LHCN-M2 (cell line): Measurements from ENCODE around the gene NSRP1. TPM values are rescaled to one million over a fixed set of nuclear protein-coding genes. Genes with fewer than 3 reads are reported as not detected.
"Not testable (repeated sequence)": the region's sequence is repeated elsewhere in the genome, so short reads cannot be mapped to it uniquely, and the experiment has no call there.

ENCODE experiments used
- DNase-seq: peaks from one replicate; pipeline ENCODE4 v3.0.0-alpha.2; 2012; ENCODE audit warnings: low read depth
- total RNA-seq: library from RNA; depleted of rRNA; stranded (reverse); fragments of >200 nt; gene quantifications from 2 replicates; pipeline ENCODE4 v1.2.3, GENCODE V29; 2014

The NSRP1 gene
- total RNA-seq, 1 experiment from 2014 or later: 16.1 TPM

DNA sequence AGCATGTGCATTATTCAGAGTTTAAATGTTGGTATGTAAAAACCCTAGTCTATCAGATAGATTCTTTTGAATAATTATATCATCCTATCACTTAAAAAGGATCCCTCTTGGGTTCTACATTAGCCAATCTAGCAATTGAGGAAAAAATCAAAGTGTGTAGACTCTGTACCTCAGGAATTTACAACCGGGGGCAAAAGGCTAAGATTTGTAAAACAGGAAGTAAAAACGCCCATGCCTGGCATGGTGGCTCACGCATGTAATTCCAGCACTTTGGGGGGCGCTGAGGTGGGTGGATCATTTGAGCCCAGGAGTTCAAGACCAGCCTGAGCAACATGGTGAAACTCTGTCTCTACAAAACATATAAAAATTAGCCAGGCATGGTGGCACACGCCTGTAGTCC is 60.2 kb downstream of the NSRP1 start:
- no peak for DNase-seq

DNA sequence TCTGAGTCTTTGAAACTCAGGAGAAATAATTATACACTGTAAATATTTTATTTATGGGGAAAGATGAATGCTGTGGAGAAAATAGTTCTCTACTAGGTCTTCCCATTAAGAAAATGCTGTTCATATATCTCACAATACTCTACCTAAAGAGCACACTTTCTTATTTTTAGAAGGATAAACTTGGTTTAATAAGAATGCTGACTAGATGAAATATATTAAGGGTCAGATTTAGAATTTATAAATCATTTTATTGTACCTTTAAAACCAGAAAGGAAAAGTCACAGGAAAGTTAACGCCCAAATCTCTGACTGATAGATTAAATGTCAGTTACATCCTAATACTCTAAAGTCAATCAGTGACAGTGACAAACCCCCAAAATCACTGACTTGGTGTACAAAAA is 70.1 kb downstream of the NSRP1 start:
- no peak for DNase-seq

- DNase-seq: no peak
Measured at GRCh38 chr17:30187573-30187972, 71.0 kb downstream of the NSRP1 start.

DNA sequence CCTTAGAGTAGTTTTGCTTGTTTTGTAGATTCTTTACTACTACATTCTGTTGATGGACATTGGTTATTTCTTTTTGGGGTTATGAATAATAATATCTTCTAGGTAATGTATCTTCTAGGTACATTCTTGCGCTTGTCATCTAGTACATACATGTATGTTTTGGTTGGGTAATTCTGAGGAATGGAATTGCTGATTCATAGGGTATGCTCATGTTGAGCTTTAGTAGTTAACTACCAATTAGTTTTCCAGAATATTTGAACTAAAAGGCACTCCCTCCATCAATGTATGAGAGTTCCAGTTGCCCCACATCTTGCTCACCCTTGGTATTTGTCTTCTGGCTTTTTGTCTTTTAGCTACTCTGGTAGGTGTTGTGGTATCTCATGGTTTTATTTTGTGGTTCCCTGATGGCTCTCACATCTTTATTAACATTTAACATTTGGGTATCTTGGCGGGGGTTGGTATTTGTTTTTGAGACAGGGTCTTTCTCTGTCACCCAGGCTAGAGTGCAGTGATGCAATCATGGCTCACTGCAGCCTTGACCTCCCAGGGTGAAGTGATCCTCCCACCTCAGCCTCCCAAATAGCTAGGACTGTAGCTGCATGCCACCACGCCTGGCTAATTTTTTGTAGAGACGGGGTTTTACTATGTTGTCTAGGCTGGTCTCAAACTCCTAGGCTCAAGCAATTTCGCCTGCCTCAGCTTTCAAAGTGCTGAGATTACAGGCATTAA is 71.8 kb downstream of the NSRP1 start:
- DNase-seq: no peak

DNA sequence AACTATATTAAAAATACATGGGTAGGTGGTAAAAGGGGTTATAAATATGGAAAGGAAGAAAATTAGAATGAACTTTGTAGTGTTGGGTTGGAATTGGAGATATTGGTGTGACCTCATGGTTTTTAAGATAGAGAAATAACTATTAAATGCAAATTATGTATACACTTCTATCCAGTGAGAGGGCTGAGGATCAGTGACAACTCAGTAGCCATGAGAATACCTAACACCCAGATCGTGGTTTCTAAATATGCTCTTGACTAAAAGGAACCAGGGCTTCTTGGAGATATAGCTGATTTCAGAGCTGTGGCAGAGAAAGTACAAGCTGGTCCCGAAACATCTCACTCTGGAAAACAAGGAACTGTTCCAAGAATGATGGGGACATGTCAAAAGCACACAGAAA is 74.5 kb downstream of the NSRP1 start:
- no peak for DNase-seq

DNA sequence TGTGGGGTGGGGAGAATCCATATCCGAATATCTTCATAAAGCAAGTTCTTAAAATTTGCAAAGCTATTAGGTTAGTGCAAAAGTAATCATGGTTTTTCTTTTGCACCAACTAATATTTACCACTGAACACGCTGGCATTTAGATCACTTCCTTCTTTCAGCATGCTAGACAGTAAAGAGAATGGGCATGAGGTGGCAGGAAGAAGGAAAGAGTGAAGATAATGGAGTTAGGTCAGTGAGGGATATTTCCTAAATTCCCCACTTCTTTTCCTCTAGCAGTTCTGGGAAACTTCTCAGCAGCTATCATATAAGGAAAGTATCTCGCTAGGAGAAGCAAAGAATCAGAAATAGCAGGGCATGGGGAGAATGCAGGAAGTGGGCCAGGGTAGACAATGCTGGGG is 79.9 kb downstream of the NSRP1 start:
- no peak for DNase-seq

- no peak for DNase-seq
Measured at GRCh38 chr17:30197416-30197815, 80.8 kb downstream of the NSRP1 start.

GRCh38 chr17:30199600-30199999 is 83.0 kb downstream of the NSRP1 start:
- no peak for DNase-seq

DNA sequence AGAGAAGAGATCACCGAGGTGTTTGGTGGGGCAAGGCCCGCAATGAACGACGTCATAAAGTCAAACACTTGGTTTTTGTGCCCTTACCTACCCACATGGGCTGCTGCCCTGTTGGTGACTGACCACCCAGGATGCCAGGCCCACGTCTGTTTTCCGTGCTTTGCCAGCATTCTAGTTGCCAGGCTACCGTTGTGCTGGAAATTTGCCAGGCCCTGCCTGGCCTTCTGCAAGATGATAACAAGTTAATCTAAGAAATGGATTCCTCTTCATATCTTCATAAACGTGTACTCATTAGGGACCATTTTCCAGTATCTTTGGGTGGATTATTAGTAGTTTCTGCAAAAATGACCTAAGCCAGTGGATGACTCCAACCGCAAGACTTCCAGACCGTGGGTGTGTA is 83.5 kb downstream of the NSRP1 start:
- no peak for DNase-seq

- not testable (repeated sequence) for DNase-seq
Measured at GRCh38 chr17:30200656-30201055, 84.0 kb downstream of the NSRP1 start.

DNA sequence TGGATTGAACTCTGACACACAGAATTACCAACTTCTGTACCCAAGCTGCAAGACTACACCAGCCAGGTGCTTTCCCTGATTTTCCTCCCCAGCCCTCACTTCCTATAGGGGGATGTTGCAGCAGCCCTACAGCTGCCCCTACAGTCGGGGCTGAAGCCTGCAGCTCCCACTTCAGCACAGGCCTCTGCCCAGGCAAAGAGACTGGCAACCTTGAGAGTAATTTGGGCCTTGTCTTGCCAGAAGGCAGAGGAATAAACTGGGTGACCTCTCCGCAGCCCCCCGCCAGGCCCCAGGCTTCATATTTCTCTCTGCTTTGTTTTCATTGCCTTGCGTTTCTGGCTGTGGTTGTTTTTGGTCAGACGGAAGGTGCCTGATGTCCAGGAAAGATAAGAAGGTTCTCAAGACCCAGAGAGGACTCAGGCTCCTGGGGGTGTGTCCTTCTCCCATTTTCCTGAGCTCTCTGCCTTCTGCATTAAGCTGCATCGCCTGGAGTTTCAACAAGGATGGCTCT is 86.9 kb downstream of the NSRP1 start:
- no peak for DNase-seq

DNA sequence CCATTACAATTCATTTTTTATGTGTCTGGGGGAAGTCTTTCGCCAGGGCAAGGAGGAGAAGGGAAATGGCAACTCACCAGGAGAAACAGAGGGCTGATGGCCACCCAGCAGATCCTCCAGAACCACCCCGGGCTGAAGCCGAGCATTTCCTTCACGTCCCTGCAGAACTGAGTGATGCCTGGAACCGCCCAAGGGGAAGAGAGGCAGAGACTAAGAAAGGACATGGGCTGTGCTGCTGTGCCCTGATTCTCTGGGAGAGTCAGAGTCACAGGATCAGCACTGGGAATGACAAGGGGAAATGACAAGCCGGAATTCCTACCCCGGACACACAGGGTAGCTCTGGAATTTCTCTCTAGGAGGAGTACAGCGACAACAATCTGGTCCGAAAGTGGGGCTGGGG is 91.0 kb downstream of the NSRP1 start:
- DNase-seq: no peak

DNA sequence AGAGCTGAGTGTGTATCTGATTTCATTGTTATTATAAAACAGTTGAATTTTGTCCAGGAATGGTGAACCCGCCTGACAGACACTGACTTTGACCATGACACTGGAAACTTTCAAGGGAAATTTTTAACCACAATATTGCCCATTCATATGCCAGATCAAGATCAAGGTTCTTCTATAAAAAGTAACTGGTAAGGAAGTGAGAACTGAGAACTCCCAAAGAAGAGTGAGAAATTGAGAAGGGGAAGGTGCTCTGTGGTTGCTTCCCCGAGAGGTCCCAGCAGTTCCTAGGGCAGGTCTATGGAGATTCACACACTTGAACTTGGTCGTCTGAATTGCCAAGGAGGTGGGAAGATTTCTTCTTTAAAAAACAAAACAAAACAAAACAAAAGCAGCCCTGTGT is 91.6 kb downstream of the NSRP1 start:
- no peak for DNase-seq

- no peak for DNase-seq
Measured at GRCh38 chr17:30209930-30210329, 93.3 kb downstream of the NSRP1 start.

GRCh38 chr17:30210366-30210765 is 93.8 kb downstream of the NSRP1 start:
- no peak for DNase-seq

- no peak for DNase-seq
Measured at GRCh38 chr17:30210901-30211300, 94.3 kb downstream of the NSRP1 start.

- DNase-seq: no peak
Measured at GRCh38 chr17:30211371-30211770, 94.8 kb downstream of the NSRP1 start.

- no peak for DNase-seq
Measured at GRCh38 chr17:30212750-30213149, 96.1 kb downstream of the NSRP1 start.

DNA sequence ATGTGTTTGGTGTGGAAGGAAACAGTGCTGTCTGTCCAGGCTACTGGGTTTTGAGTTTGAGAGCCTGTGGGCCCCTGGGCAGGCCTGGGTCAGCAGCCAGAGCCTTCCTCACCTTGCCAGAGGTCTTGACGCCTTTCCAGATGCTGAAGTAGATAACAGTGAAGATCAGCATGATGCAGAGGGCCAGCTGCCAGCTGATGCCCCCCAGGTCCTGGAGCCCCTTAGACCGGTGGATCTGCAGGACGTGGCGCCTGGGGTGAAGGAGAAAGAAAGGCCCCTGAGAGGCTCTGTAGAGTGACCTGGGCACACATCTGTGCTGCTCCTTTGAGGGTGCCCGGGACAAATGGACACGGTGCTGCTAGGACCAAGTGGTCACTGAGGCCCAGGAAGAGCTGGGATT is 100.4 kb downstream of the NSRP1 start:
- no peak for DNase-seq

GRCh38 chr17:30217746-30218245 is 101.2 kb downstream of the NSRP1 start:
- no peak for DNase-seq

DNA sequence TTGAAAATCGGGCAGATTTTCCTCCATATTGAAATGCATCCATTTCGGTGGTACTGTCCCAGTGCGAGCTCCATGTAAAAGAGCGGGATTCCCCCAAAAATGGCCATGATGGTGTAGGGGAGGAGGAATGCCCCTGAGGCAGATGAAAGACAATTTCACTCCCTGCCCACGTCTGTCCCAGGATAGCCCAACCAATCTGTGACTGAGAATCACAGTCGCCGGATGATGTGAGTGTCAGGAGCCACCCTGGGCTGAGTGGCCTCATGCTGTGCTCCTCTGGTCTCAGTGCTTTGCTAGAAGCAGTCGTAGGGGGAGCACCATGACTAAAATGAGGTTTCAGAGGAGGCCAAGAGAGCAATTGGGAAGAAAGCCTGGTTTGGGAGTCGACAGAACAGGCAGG is 102.2 kb downstream of the NSRP1 start:
- DNase-seq: no peak

- no peak for DNase-seq
Measured at GRCh38 chr17:30219315-30219714, 102.7 kb downstream of the NSRP1 start.

GRCh38 chr17:30219833-30220232 is 103.2 kb downstream of the NSRP1 start:
- DNase-seq: no peak

- no peak for DNase-seq
Measured at GRCh38 chr17:30220414-30220813, 103.8 kb downstream of the NSRP1 start.
